ENCODE results near the gene AP1S3. TPM values are rescaled to one million over a fixed set of nuclear protein-coding genes. Genes with fewer than 3 reads are reported as not detected.
"Not testable (repeated sequence)": the region's sequence is repeated elsewhere in the genome, so short reads cannot be mapped to it uniquely, and the experiment has no call there.

Gene AP1S3
- total RNA-seq, 1 experiment from 2014 or later: 66.3 TPM

GRCh38 chr2:223815186-223815883, 22.0 kb downstream of the AP1S3 start:
- Histone ChIP-seq H3K4me1 (ENCODE audit: control insufficient read depth, insufficient read depth, low read length) (peaks cover 70% of the 10 kb centered on the region), H3K36me3 (ENCODE audit: control insufficient read depth, insufficient read depth, low read length) (no peaks in the 10 kb centered on the region), H3K27me3 (ENCODE audit: control insufficient read depth, insufficient read depth, low read length) (no peaks in the 10 kb centered on the region), H3K4me3 (ENCODE audit: low read depth in 2 of 2, low read length in 2 of 2) (peak overlapping the region in 1 of 2 experiments; percentile 2; a peak in 2 of 4 replicates), H3K27ac (ENCODE audit: low read length) (peak overlapping the region; percentile 87), H3K9me3 (ENCODE audit: control insufficient read depth, insufficient read depth, low read depth, low read length) (no peaks in the 10 kb centered on the region)
- intact Hi-C loops (cut with micrococcal nuclease; ENCODE audit: unreplicated experiment): no loop called here
- TF ChIP-seq TCF7L2 (IDR thresholded peaks at IDR 0.05; ENCODE audit: low read depth, low read length): peak; percentile 94
- no peak for TF ChIP-seq CTCF (IDR thresholded peaks at IDR 0.05)
- TF ChIP-seq SIN3A (IDR thresholded peaks at IDR 0.05; ENCODE audit: borderline replicate concordance, insufficient read depth, low read depth, low read length): no peak
- TF ChIP-seq POLR2AphosphoS5 (IDR thresholded peaks at IDR 0.05; ENCODE audit: low read depth, low read length): peak; percentile 81
- TF ChIP-seq REST (IDR thresholded peaks at IDR 0.05; ENCODE audit: insufficient read depth in 1 of 2, low read depth in 2 of 2, low read length in 1 of 2): peak in 1 of 2 experiments; percentile 46; a peak in 1 of 4 replicates
- in situ Hi-C loops (cut with HindIII; ENCODE audit: low pct_unique_long_range_greater_than_20kb, low sequenced_read_pairs): no loop called here
- DNase-seq (ENCODE audit: low read depth, low spot score) (peak; percentile 97), ATAC-seq (peak; percentile 92)
- POLR2A ChIA-PET: no interaction called here
- BruUV-seq (replicated peaks): no TSS peak
- CTCF ChIA-PET: no interaction called here

- POLR2A ChIA-PET; H3K9me3 ChIP-seq (ENCODE audit: control insufficient read depth, insufficient read depth, low read depth, low read length); in situ Hi-C loops (cut with HindIII; ENCODE audit: low pct_unique_long_range_greater_than_20kb, low sequenced_read_pairs); CTCF ChIA-PET; H3K27me3 ChIP-seq (ENCODE audit: control insufficient read depth, insufficient read depth, low read length); BruUV-seq (replicated peaks); H3K36me3 ChIP-seq (ENCODE audit: control insufficient read depth, insufficient read depth, low read length); intact Hi-C loops (cut with micrococcal nuclease; ENCODE audit: unreplicated experiment); DNase-seq (ENCODE audit: low read depth, low spot score): not testable (repeated sequence)
- peak; percentile 58 for ATAC-seq
- Histone ChIP-seq H3K27ac (ENCODE audit: low read length) (peak overlapping the region; percentile 87), H3K4me3 (ENCODE audit: low read depth in 2 of 2, low read length in 2 of 2) (peak overlapping the region in 1 of 2 experiments; percentile 2; a peak in 2 of 4 replicates), H3K4me1 (ENCODE audit: control insufficient read depth, insufficient read depth, low read length) (peaks cover 65% of the 10 kb centered on the region)
Measured at GRCh38 chr2:223814764-223815163, 22.6 kb downstream of the AP1S3 start.

- BruUV-seq (replicated peaks): no TSS peak
- peak overlapping the region in 1 of 2 experiments; percentile 35; a peak in 2 of 4 replicates for H3K4me3 ChIP-seq (ENCODE audit: low read depth in 2 of 2, low read length in 2 of 2)
- no peaks in the 10 kb centered on the region for H3K9me3 ChIP-seq (ENCODE audit: control insufficient read depth, insufficient read depth, low read depth, low read length)
- DNase-seq (ENCODE audit: low read depth, low spot score): no peak
- no peaks in the 10 kb centered on the region for H3K36me3 ChIP-seq (ENCODE audit: control insufficient read depth, insufficient read depth, low read length)
- ChIA-PET CTCF (no interaction called here), POLR2A (interaction anchor here (0.6 kb wide), 1 partner anchor 129 kb away, joined by 8 read pairs; no protein-coding TSS in a partner anchor)
- in situ Hi-C loops (cut with HindIII; ENCODE audit: low pct_unique_long_range_greater_than_20kb, low sequenced_read_pairs): no loop called here
- H3K4me1 ChIP-seq (ENCODE audit: control insufficient read depth, insufficient read depth, low read length): peaks cover 52% of the 10 kb centered on the region
- intact Hi-C loops (cut with micrococcal nuclease; ENCODE audit: unreplicated experiment): no loop called here
- ATAC-seq: no peak
- peak overlapping the region; percentile 87 for H3K27ac ChIP-seq (ENCODE audit: low read length)
- TF ChIP-seq REST (IDR thresholded peaks at IDR 0.05; ENCODE audit: insufficient read depth in 1 of 2, low read depth in 2 of 2, low read length in 1 of 2) (no peak), POLR2AphosphoS5 (IDR thresholded peaks at IDR 0.05; ENCODE audit: low read depth, low read length) (no peak), TCF7L2 (IDR thresholded peaks at IDR 0.05; ENCODE audit: low read depth, low read length) (no peak), CTCF (IDR thresholded peaks at IDR 0.05) (no peak), SIN3A (IDR thresholded peaks at IDR 0.05; ENCODE audit: borderline replicate concordance, insufficient read depth, low read depth, low read length) (no peak)
- H3K27me3 ChIP-seq (ENCODE audit: control insufficient read depth, insufficient read depth, low read length): no peaks in the 10 kb centered on the region
Measured at GRCh38 chr2:223813329-223813728, 24.1 kb downstream of the AP1S3 start.
